ENCODE results near the gene PTX3. TPM values are rescaled to one million over a fixed set of nuclear protein-coding genes. Genes with fewer than 3 reads are reported as not detected.
A peak's percentile ranks its signal among the peaks of the same experiment; 100 is the strongest.

The PTX3 gene
- total RNA-seq, 1 donor: 216 TPM

- H3K4me3 ChIP-seq (ENCODE audit: low read depth, low read length): no peak overlapping the region
- TF ChIP-seq CTCF (IDR thresholded peaks at IDR 0.05; ENCODE audit: insufficient read depth, low read length): no peak
- no peak for DNase-seq (ENCODE audit: low read depth)
Observed at GRCh38 chr3:157479464-157480243, 43.0 kb downstream of the PTX3 start.

DNA sequence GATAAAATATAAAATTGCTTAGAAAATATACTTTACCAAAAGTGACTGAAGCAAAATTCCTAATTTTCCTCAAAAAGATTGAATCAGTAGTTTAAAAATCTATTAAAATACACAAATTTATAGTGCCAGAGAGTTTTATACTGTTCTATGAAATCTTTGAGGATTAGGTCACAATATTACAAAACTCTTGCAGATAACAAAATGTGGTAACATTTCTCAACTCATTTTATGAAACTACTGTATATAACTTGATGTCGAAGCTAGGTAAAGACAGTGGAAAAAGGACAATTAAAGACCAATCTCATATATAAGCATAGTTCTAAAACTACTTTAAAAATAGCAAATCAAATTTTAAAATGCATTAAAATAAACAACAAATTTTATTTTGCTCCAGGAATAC, 50.7 kb downstream of the PTX3 start:
- peak; percentile 74 for DNase-seq (ENCODE audit: low read depth)
- no peak overlapping the region for H3K4me3 ChIP-seq (ENCODE audit: low read depth, low read length)
- TF ChIP-seq CTCF (IDR thresholded peaks at IDR 0.05; ENCODE audit: insufficient read depth, low read length): no peak

DNA sequence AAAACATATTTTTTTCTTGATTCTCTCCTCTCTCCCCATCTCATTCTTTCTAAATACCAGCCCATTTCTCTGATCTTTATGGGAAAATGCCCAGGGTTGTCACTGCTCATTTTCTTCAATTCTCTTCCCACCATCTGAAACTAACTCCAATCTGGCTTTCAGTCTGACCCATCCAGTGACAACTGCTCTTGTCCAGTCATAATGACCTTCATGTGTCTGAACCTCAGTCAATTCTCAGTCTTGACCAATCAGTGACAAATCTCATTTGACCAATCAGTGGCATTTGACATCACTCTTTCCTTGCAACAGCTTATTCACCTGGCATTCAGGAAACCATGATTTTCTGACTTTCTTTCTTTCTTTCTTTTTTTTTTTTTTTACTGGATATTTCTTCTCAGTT, 51.5 kb downstream of the PTX3 start:
- no peak for TF ChIP-seq CTCF (IDR thresholded peaks at IDR 0.05; ENCODE audit: insufficient read depth, low read length)
- H3K4me3 ChIP-seq (ENCODE audit: low read depth, low read length): no peak overlapping the region
- no peak for DNase-seq (ENCODE audit: low read depth)

- no peak for DNase-seq (ENCODE audit: low read depth)
- no peak overlapping the region for H3K4me3 ChIP-seq (ENCODE audit: low read depth, low read length)
- TF ChIP-seq CTCF (IDR thresholded peaks at IDR 0.05; ENCODE audit: insufficient read depth, low read length): no peak
Observed at GRCh38 chr3:157491136-157491535, 54.5 kb downstream of the PTX3 start.

Other genes starting within 250 kb of the PTX3 start
- 27.4 and 152 TPM in 2 replicates for gene VEPH1, start 66.6 kb downstream of the PTX3 start, total RNA-seq (ENCODE audit: low replicate concordance)

All from fibroblast of the aortic adventitia (primary cell).